Diencephalon (tissue), 1 donor: ENCODE measurements around the gene ZNF860. TPM values are rescaled to one million over a fixed set of nuclear protein-coding genes. Genes with fewer than 3 reads are reported as not detected.

Experiments
- small RNA-seq: library from RNA; depleted of rRNA; stranded (forward); fragments of <200 nt; gene quantifications from one replicate; pipeline ENCODE3, GENCODE V24; 2014
- total RNA-seq: library from RNA; depleted of rRNA; stranded (reverse); fragments of >200 nt; gene quantifications from one replicate; pipeline ENCODE4 v1.2.3, GENCODE V29; 2014

ZNF860 gene
- 6.7 TPM for total RNA-seq

GRCh38 chr3:31981206-31982181, at the start of gene ZNF860, which contains the start of gene OSBPL10:
Gene ZNF860, plus strand, starts transcription at chr3:31981750. Its CDS starts 7,330 bp downstream, at chr3:31989080.
Gene OSBPL10, minus strand, starts transcription at chr3:31981262. Its CDS starts 83 bp downstream, at chr3:31981179.

Small RNA genes within 50 kb of the gene (small RNA-seq; reads per million reads assigned to genes)
- not detected for gene RF00402

Other genes with a start within 250 kb of the ZNF860 start
- gene OSBPL10, start 488 bp upstream of the ZNF860 start, total RNA-seq, result 17.1 TPM
- gene GPD1L, start 124.9 kb downstream of the ZNF860 start, total RNA-seq, result 57.9 TPM